HL-60 (cell line): ENCODE measurements around the gene TNIK.

Experiments
- GABPA ChIP-seq: IDR thresholded peaks from 2 replicates; pipeline ENCODE4 v1.6.1; 2012; ENCODE audit warnings: low read depth
- SPI1 ChIP-seq: IDR thresholded peaks from 2 replicates; pipeline ENCODE4 v1.6.1; 2012; ENCODE audit warnings: low read depth, mild to moderate bottlenecking, borderline replicate concordance
- TF ChIP-seq, protein P1 (sequence below): IDR thresholded peaks from one replicate; pipeline ENCODE4 v1.5.1; 2011; ENCODE audit warnings: low read length, control low read depth, inconsistent platforms; ENCODE audit not compliant: insufficient read depth

DNA sequence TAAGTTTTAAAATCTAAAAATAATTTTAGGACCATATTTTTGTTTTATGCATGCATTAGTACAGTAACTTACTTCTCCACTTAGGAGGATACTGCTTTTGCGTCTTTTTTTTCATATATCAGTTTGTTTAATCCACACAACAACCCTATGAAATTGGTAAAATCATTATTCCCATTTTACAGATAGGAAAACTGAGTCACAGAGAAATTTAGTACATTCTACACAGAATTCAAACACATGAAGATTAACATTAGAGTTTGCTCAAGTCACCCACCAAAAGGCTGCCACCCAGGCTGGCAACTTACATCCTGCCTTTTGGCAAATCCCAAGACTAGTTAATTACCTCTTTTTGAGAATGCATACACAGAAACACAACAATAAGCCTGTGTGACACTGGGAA is 28.7 kb downstream of the TNIK start:
- TF ChIP-seq, protein P1, sequence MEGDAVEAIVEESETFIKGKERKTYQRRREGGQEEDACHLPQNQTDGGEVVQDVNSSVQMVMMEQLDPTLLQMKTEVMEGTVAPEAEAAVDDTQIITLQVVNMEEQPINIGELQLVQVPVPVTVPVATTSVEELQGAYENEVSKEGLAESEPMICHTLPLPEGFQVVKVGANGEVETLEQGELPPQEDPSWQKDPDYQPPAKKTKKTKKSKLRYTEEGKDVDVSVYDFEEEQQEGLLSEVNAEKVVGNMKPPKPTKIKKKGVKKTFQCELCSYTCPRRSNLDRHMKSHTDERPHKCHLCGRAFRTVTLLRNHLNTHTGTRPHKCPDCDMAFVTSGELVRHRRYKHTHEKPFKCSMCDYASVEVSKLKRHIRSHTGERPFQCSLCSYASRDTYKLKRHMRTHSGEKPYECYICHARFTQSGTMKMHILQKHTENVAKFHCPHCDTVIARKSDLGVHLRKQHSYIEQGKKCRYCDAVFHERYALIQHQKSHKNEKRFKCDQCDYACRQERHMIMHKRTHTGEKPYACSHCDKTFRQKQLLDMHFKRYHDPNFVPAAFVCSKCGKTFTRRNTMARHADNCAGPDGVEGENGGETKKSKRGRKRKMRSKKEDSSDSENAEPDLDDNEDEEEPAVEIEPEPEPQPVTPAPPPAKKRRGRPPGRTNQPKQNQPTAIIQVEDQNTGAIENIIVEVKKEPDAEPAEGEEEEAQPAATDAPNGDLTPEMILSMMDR, result no peak
- no peak for TF ChIP-seq SPI1
- no peak for TF ChIP-seq GABPA
